ENCODE measurements around the gene CAB39L. TPM values are rescaled to one million over a fixed set of nuclear protein-coding genes. Genes with fewer than 3 reads are reported as not detected.

CAB39L gene
- total RNA-seq, 2 experiments from 2014 or later, result 4.0 to 4.3 TPM

GRCh38 chr13:49370371-49370770 is 73.5 kb downstream of the CAB39L start:
- no peak for DNase-seq
- Mint-ChIP-seq H3K4me3 (no peak overlapping the region), H3K4me1 (no peaks in the 10 kb centered on the region), H3K9me3 (ENCODE audit: low read depth) (no peaks in the 10 kb centered on the region), H3K27me3 (peaks cover 3% of the 10 kb centered on the region), H3K36me3 (no peaks in the 10 kb centered on the region), H3K27ac (no peak overlapping the region)
- no peak for ATAC-seq
- CTCF ChIA-PET, result interaction anchor here (1.1 kb wide), 1 partner anchor 12 kb away, joined by 3 read pairs; no protein-coding TSS in a partner anchor

- ATAC-seq (no peak), DNase-seq (no peak)
- Mint-ChIP-seq H3K27me3 (peaks cover 3% of the 10 kb centered on the region), H3K4me1 (no peaks in the 10 kb centered on the region), H3K27ac (no peak overlapping the region), H3K36me3 (peaks cover 2% of the 10 kb centered on the region), H3K9me3 (ENCODE audit: low read depth) (no peaks in the 10 kb centered on the region), H3K4me3 (no peak overlapping the region)
- CTCF ChIA-PET, result interaction anchor here (0.6 to 1.1 kb wide), 2 partner anchors 13 to 31 kb away, joined by 3 to 4 read pairs; no protein-coding TSS in a partner anchor
Observed at GRCh38 chr13:49369866-49370265, 74.0 kb downstream of the CAB39L start.

DNA sequence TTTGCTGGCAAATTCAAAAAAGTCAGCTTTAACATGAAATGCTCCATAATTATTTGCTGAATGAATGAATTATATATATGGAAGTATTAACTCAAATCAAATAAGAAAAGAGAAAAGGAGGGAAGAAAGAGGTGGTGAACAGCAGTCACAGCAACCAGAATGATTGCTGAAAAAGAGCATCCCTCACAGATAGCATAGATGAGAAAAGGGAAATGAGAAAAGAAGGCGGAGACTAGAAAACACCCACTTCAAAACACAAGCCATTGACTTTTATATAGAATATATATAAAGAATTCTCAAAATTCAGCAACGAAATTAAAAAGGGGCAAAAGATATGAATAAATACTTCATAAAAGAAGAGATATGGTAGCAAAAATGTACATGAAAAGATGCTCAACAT is 75.2 kb downstream of the CAB39L start:
- H3K27me3 Mint-ChIP-seq, result peaks cover 3% of the 10 kb centered on the region
- H3K9me3 Mint-ChIP-seq (ENCODE audit: low read depth), result peaks cover 6% of the 10 kb centered on the region
- no peaks in the 10 kb centered on the region for H3K4me1 Mint-ChIP-seq
- no peak overlapping the region for H3K27ac Mint-ChIP-seq
- ATAC-seq, result no peak
- no peak for DNase-seq
- no peak overlapping the region for H3K4me3 Mint-ChIP-seq
- peaks cover 10% of the 10 kb centered on the region for H3K36me3 Mint-ChIP-seq
- CTCF ChIA-PET, result no interaction called here

- Mint-ChIP-seq H3K27ac (no peak overlapping the region), H3K4me3 (no peak overlapping the region), H3K9me3 (ENCODE audit: low read depth) (peaks cover 7% of the 10 kb centered on the region), H3K36me3 (peaks cover 10% of the 10 kb centered on the region), H3K27me3 (no peaks in the 10 kb centered on the region), H3K4me1 (no peaks in the 10 kb centered on the region)
- no peak for DNase-seq
- ATAC-seq, result no peak
- CTCF ChIA-PET, result interaction anchor here (1.3 kb wide), 1 partner anchor 67 kb away, joined by 4 read pairs; no protein-coding TSS in a partner anchor
Observed at GRCh38 chr13:49367640-49368422, 76.0 kb downstream of the CAB39L start.

DNA sequence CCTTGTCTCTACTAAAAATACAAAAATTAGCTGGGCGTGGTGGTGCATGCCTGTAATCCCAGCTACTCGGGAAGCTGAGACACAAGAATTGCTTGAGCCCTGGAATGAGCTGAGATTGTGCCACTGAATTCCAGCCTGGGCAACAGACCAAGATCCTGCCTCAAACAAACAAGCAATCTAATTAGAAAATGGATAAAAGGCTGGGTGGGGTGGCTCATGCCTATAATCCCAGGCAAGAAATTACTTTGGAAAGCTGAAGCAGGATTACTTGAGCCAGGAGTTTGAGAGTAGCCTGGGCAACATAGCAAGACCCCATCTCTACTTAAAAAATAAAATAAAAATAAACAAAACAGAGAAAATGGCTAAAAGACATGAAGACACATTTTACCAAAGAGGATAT is 77.0 kb downstream of the CAB39L start:
- Mint-ChIP-seq H3K4me3 (no peak overlapping the region), H3K9me3 (ENCODE audit: low read depth) (peaks cover 7% of the 10 kb centered on the region), H3K27ac (no peak overlapping the region), H3K36me3 (peaks cover 10% of the 10 kb centered on the region), H3K27me3 (peaks cover 3% of the 10 kb centered on the region), H3K4me1 (no peaks in the 10 kb centered on the region)
- no peak for DNase-seq
- no peak for ATAC-seq
- CTCF ChIA-PET, result interaction anchor here (1.3 kb wide), 1 partner anchor 66 kb away, joined by 4 read pairs; no protein-coding TSS in a partner anchor

GRCh38 chr13:49357694-49358093 is 86.2 kb downstream of the CAB39L start:
- Mint-ChIP-seq H3K27ac (no peak overlapping the region), H3K4me3 (no peak overlapping the region), H3K36me3 (peaks cover 1% of the 10 kb centered on the region), H3K4me1 (no peaks in the 10 kb centered on the region), H3K27me3 (peaks cover 2% of the 10 kb centered on the region), H3K9me3 (ENCODE audit: low read depth) (no peaks in the 10 kb centered on the region)
- DNase-seq (no peak), ATAC-seq (no peak)
- CTCF ChIA-PET, result no interaction called here

DNA sequence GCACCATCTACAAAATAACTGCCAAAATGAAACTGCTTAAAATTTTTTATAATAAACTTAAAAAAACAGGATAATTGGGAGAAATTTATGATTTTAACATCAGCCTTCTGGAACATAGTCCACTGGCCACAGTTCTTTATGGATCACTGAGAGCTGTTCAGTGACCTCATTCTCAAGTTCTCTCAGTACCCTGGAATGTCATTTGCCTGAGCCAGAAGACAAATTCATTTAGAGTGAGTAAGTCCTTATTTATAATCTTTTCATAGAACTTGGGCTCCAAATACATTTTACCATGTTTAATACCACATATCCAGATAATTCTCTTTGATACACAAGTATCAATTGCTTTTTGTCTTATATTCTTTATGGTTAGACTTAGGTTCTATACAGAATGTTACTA is 87.6 kb downstream of the CAB39L start:
- DNase-seq, result no peak
- no peaks in the 10 kb centered on the region for H3K9me3 Mint-ChIP-seq (ENCODE audit: low read depth)
- no peaks in the 10 kb centered on the region for H3K36me3 Mint-ChIP-seq
- H3K4me3 Mint-ChIP-seq, result no peak overlapping the region
- H3K27ac Mint-ChIP-seq, result no peak overlapping the region
- CTCF ChIA-PET, result no interaction called here
- no peak for ATAC-seq
- H3K27me3 Mint-ChIP-seq, result no peaks in the 10 kb centered on the region
- H3K4me1 Mint-ChIP-seq, result peaks cover 6% of the 10 kb centered on the region

GRCh38 chr13:49354719-49355118 is 89.1 kb downstream of the CAB39L start:
- no peak for DNase-seq
- Mint-ChIP-seq H3K27ac (no peak overlapping the region), H3K9me3 (ENCODE audit: low read depth) (no peaks in the 10 kb centered on the region), H3K36me3 (no peaks in the 10 kb centered on the region), H3K4me1 (peaks cover 9% of the 10 kb centered on the region), H3K27me3 (no peaks in the 10 kb centered on the region), H3K4me3 (no peak overlapping the region)
- CTCF ChIA-PET, result no interaction called here
- ATAC-seq, result no peak

DNA sequence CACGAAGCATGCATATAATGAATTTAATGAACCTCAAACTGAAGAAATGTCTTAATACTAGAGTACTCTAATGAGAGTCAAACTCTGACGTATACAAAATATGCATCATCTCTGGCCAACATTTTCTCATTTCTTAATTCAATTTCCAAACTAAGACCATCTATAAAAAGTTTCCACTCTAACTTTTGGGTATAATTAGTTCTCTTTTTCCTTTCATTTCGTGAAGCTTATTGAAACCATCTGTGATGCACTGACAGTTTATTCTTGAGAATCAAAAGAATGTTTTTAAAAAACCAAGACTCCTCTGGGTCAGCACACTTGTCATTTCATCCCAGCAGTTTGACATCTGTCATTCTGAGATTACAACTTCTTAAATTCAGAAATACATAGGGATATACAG is 90.0 kb downstream of the CAB39L start:
- Mint-ChIP-seq H3K4me1 (peaks cover 11% of the 10 kb centered on the region), H3K27me3 (no peaks in the 10 kb centered on the region), H3K4me3 (no peak overlapping the region), H3K36me3 (no peaks in the 10 kb centered on the region), H3K9me3 (ENCODE audit: low read depth) (no peaks in the 10 kb centered on the region), H3K27ac (no peak overlapping the region)
- CTCF ChIA-PET, result no interaction called here
- no peak for ATAC-seq
- DNase-seq, result no peak

- CTCF ChIA-PET, result no interaction called here
- no peak for DNase-seq
- no peak for ATAC-seq
- no peak overlapping the region for H3K4me3 Mint-ChIP-seq
- H3K27ac Mint-ChIP-seq, result no peak overlapping the region
- no peaks in the 10 kb centered on the region for H3K36me3 Mint-ChIP-seq
- H3K27me3 Mint-ChIP-seq, result no peaks in the 10 kb centered on the region
- H3K4me1 Mint-ChIP-seq, result peaks cover 11% of the 10 kb centered on the region
- H3K9me3 Mint-ChIP-seq (ENCODE audit: low read depth), result no peaks in the 10 kb centered on the region
Observed at GRCh38 chr13:49351871-49352270, 92.0 kb downstream of the CAB39L start.

DNA sequence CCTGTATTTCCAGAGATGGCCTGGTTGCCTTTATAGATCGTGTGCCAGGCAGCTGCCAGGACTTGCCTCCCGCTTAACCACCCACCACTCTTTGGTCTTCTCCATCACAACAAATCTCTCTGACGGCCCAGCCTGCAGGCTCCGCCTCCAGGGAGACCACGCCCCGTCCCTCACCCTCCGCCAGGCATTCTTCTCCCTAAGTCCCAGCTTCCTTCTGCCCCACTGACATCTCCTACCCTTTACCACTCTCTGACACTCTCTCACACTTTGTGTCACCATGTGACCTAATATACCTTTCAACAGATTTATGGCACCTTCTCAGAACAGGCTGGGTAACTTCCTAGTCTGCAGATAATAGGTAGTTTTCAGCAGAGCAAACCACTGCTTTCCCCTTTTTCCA is 95.1 kb downstream of the CAB39L start:
- H3K27ac Mint-ChIP-seq, result no peak overlapping the region
- H3K9me3 Mint-ChIP-seq (ENCODE audit: low read depth), result no peaks in the 10 kb centered on the region
- no peak overlapping the region for H3K4me3 Mint-ChIP-seq
- no peak for ATAC-seq
- CTCF ChIA-PET, result no interaction called here
- DNase-seq, result no peak
- peaks cover 11% of the 10 kb centered on the region for H3K4me1 Mint-ChIP-seq
- H3K27me3 Mint-ChIP-seq, result no peaks in the 10 kb centered on the region
- no peaks in the 10 kb centered on the region for H3K36me3 Mint-ChIP-seq

- CTCF ChIA-PET, result no interaction called here
- Mint-ChIP-seq H3K9me3 (ENCODE audit: low read depth) (no peaks in the 10 kb centered on the region), H3K4me1 (peaks cover 11% of the 10 kb centered on the region), H3K27ac (no peak overlapping the region), H3K36me3 (no peaks in the 10 kb centered on the region), H3K4me3 (no peak overlapping the region), H3K27me3 (no peaks in the 10 kb centered on the region)
- ATAC-seq, result no peak
- DNase-seq, result no peak
Observed at GRCh38 chr13:49347650-49348385, 96.0 kb downstream of the CAB39L start.

DNA sequence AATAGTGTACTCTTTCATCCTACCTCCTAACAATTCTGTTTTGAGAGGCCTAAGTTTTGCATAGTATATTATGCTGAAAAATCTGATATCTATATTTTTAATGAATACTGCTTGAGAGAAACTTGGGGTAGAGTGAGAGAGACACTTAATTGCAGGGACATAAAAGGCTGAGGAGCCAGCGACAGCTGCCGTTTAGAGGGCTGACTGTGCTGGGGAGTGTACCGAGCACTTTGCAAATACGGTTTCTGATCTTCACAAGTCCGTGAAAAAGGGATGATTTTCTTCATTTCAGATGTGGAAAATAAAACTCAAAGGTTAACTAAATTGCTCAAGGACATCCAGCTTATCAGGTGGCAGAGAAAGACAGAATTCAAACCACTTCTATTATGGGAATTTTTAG is 97.4 kb downstream of the CAB39L start:
- Mint-ChIP-seq H3K27ac (no peak overlapping the region), H3K9me3 (ENCODE audit: low read depth) (no peaks in the 10 kb centered on the region), H3K36me3 (no peaks in the 10 kb centered on the region), H3K4me1 (peaks cover 8% of the 10 kb centered on the region), H3K27me3 (no peaks in the 10 kb centered on the region), H3K4me3 (no peak overlapping the region)
- DNase-seq, result no peak
- ATAC-seq, result no peak
- CTCF ChIA-PET, result no interaction called here

- no peaks in the 10 kb centered on the region for H3K9me3 Mint-ChIP-seq (ENCODE audit: low read depth)
- no peak overlapping the region for H3K27ac Mint-ChIP-seq
- ATAC-seq (no peak), DNase-seq (no peak)
- H3K4me1 Mint-ChIP-seq, result no peaks in the 10 kb centered on the region
- H3K36me3 Mint-ChIP-seq, result no peaks in the 10 kb centered on the region
- CTCF ChIA-PET, result no interaction called here
- no peaks in the 10 kb centered on the region for H3K27me3 Mint-ChIP-seq
- H3K4me3 Mint-ChIP-seq, result no peak overlapping the region
Observed at GRCh38 chr13:49343731-49344130, 100.1 kb downstream of the CAB39L start.
